GM23338 (cell line): ENCODE results near the gene BBX.

Experiments
- CTCF ChIP-seq, 2 experiments: fragments of 200-600 bp in 1 of 2; sonication (generic) in 1 of 2; conservative IDR thresholded peaks; 2 replicates each; pipeline versions ENCODE4 v1.5.1 to v1.6.1; 2016 to 2017; ENCODE audit warnings: antibody characterized with exemption in 2 of 2, low read depth in 2 of 2, mild to moderate bottlenecking in 2 of 2, moderate library complexity in 1 of 2
- EZH2 ChIP-seq: fragments of 200-600 bp; sonication (generic); IDR thresholded peaks from one replicate; pipeline ENCODE4 v1.8.0; 2017; ENCODE audit warnings: antibody characterized with exemption, mild to moderate bottlenecking, low read depth; ENCODE audit not compliant: unreplicated experiment
- EZH2phosphoT487 ChIP-seq: fragments of 200-600 bp; sonication (generic); IDR thresholded peaks from one replicate; pipeline ENCODE4 v1.8.1; 2018; ENCODE audit warnings: antibody characterized with exemption; ENCODE audit not compliant: unreplicated experiment
- POLR2AphosphoS5 ChIP-seq: IDR thresholded peaks from 2 replicates; pipeline ENCODE4 v1.6.1; 2016; ENCODE audit warnings: antibody characterized with exemption, low read depth
- REST ChIP-seq: IDR thresholded peaks from one replicate; pipeline ENCODE4 v1.6.1; 2018; ENCODE audit warnings: antibody characterized with exemption; ENCODE audit not compliant: unreplicated experiment

GRCh38 chr3:107753494-107753893 is 230.7 kb downstream of the BBX start:
- TF ChIP-seq CTCF (conservative IDR thresholded peaks at IDR 0.05; ENCODE audit: low read depth in 2 of 2) (peak; percentile 56 to 75), EZH2phosphoT487 (no peak), EZH2 (no peak), POLR2AphosphoS5 (no peak), REST (no peak)
